Stimulated activated CD8-positive, alpha-beta memory T cell treated with anti-CD3 and anti-CD28 coated beads, Interleukin-15, amount 100 ng/mL, for 48 hours (primary cell): ENCODE data around the gene ENKD1.

Experiments
- DNase-seq, 2 donors: peaks; one replicate each; pipeline ENCODE4 v3.0.0-alpha.2; 2020; ENCODE audit warnings: low read depth in 2 of 2

The ENKD1 gene

GRCh38 chr16:67663877-67664222 lies 2.7 kb downstream of the ENKD1 start:
- DNase-seq: no peak

GRCh38 chr16:67663151-67663876 lies 3.2 kb downstream of the ENKD1 start:
- DNase-seq: no peak

- no peak for DNase-seq
These were observed 3.9 kb downstream of the ENKD1 start for GRCh38 chr16:67662653-67663010.

GRCh38 chr16:67661886-67662652 lies 4.5 kb downstream of the ENKD1 start:
- DNase-seq: no peak

- DNase-seq: no peak
These were observed 5.3 kb downstream of the ENKD1 start for GRCh38 chr16:67661101-67661761.

- peak; percentile 94 to 95 for DNase-seq
These were observed 6.0 kb downstream of the ENKD1 start, which contains the start of gene PARD6A for GRCh38 chr16:67660564-67661028. Gene PARD6A (plus strand): TSS chr16:67660960. CDS start chr16:67661039, 79 bp downstream.

GRCh38 chr16:67659675-67660563 lies 6.6 kb downstream of the ENKD1 start, which contains the start of gene ACD:
Gene ACD (minus strand): TSS chr16:67660260. CDS start chr16:67660220, 40 bp downstream.
- peak; percentile 90 for DNase-seq

GRCh38 chr16:67658849-67659674 lies 7.5 kb downstream of the ENKD1 start:
- no peak for DNase-seq

- no peak for DNase-seq
These were observed 8.6 kb downstream of the ENKD1 start for GRCh38 chr16:67657751-67658518.

- DNase-seq: no peak
These were observed 9.4 kb downstream of the ENKD1 start for GRCh38 chr16:67657017-67657608.

GRCh38 chr16:67656344-67657016 lies 10.1 kb downstream of the ENKD1 start:
- DNase-seq: no peak

GRCh38 chr16:67655363-67655762 lies 11.2 kb downstream of the ENKD1 start:
- DNase-seq: no peak

GRCh38 chr16:67654403-67654911 lies 12.1 kb downstream of the ENKD1 start:
- DNase-seq: no peak

- no peak for DNase-seq
These were observed 12.7 kb downstream of the ENKD1 start for GRCh38 chr16:67653789-67654402.

GRCh38 chr16:67653128-67653788 lies 13.3 kb downstream of the ENKD1 start:
- DNase-seq: no peak

- DNase-seq: no peak
These were observed 13.9 kb downstream of the ENKD1 start for GRCh38 chr16:67652578-67653127.

- no peak for DNase-seq
These were observed 14.7 kb downstream of the ENKD1 start for GRCh38 chr16:67651847-67652246.
